ENCODE data around the gene C21orf91. TPM values are rescaled to one million over a fixed set of nuclear protein-coding genes. Genes with fewer than 3 reads are reported as not detected.

The C21orf91 gene
- total RNA-seq, 4 donors from 2014 or later = 10.2 to 14.5 (median 12.3) TPM

DNA sequence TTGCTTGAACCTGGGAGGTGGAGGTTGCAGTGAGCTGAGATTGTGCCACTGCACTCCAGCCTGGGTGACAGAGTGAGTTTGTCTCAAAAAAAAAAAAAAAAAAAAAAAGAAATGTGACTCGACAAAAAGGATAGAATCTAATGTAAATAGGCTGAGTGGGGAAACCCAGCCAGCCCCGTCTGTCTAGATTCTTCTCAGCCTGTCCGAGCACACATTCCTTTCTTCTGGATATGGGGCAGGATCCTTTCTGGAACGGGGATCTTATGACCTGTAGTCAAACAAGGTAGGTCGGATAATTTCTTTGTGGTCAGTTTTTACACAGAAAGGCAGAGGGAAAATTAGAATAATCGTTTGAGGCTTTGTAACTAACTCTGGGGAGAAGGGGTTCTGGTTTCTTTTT, 74.1 kb downstream of the C21orf91 start:
- H3K36me3 ChIP-seq = no peaks in the 10 kb centered on the region
- peaks cover 0 to 5% (median 0%) of the 10 kb centered on the region in 3 donors for H3K9me3 ChIP-seq
- no peak overlapping the region for H3K4me3 ChIP-seq
- ATAC-seq = no peak
- 76 to 93% methylated on average over 4 to 6 of the region's 6 CpGs for WGBS, 2 donors (ENCODE audit: low coverage in 1 of 2)
- no peak for TF ChIP-seq POLR2A (IDR thresholded peaks at IDR 0.05)
- no peak for TF ChIP-seq EP300 (IDR thresholded peaks at IDR 0.05)
- TF ChIP-seq, protein P1, sequence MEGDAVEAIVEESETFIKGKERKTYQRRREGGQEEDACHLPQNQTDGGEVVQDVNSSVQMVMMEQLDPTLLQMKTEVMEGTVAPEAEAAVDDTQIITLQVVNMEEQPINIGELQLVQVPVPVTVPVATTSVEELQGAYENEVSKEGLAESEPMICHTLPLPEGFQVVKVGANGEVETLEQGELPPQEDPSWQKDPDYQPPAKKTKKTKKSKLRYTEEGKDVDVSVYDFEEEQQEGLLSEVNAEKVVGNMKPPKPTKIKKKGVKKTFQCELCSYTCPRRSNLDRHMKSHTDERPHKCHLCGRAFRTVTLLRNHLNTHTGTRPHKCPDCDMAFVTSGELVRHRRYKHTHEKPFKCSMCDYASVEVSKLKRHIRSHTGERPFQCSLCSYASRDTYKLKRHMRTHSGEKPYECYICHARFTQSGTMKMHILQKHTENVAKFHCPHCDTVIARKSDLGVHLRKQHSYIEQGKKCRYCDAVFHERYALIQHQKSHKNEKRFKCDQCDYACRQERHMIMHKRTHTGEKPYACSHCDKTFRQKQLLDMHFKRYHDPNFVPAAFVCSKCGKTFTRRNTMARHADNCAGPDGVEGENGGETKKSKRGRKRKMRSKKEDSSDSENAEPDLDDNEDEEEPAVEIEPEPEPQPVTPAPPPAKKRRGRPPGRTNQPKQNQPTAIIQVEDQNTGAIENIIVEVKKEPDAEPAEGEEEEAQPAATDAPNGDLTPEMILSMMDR (IDR thresholded peaks at IDR 0.05) = no peak
- no peak for TF ChIP-seq POLR2AphosphoS5 (IDR thresholded peaks at IDR 0.05)
- H3K4me1 ChIP-seq = no peaks in the 10 kb centered on the region
- no peak overlapping the region for H3K27ac ChIP-seq
- H3K27me3 ChIP-seq = no peaks in the 10 kb centered on the region

DNA sequence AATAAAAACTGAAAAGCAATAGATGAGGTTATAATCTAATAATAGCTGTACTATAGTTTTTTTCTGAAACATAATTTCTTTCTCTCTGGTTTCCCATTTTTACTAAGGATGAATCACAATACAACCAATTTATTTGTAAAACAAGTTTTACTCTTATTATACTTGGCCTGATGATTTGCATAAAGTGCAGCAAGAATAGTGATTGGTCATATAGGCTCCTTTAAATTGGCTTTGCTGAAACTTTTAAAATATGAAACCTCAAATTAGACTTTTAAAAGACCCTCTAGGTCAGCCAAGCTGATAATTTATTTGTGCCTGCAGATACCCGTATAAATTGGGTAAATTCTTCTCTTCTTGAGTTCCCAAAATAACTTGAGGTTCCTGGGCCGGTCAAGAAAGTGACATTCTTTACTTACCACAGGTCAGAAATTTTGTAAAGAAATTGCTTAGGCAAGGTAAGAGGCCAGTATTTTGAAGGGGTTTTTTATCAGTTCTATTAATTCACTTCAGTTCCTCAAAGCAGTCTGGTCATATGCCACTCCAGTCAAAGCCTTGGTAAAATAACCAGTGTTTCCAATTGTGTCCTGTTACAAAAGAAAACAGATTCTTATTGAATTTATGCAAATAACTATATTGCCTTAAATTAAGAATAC, 76.1 kb downstream of the C21orf91 start:
- no peaks in the 10 kb centered on the region for H3K36me3 ChIP-seq
- H3K9me3 ChIP-seq = no peaks in the 10 kb centered on the region
- no peak for ATAC-seq
- H3K4me3 ChIP-seq = no peak overlapping the region
- no peaks in the 10 kb centered on the region for H3K4me1 ChIP-seq
- 79 to 95% methylated on average over 2 of the region's 2 CpGs for WGBS, 2 donors (ENCODE audit: low coverage in 1 of 2)
- H3K27ac ChIP-seq = no peak overlapping the region
- no peak for TF ChIP-seq POLR2AphosphoS5 (IDR thresholded peaks at IDR 0.05)
- no peak for TF ChIP-seq POLR2A (IDR thresholded peaks at IDR 0.05)
- no peak for TF ChIP-seq EP300 (IDR thresholded peaks at IDR 0.05)
- TF ChIP-seq, protein P1 (IDR thresholded peaks at IDR 0.05) = no peak
- no peaks in the 10 kb centered on the region for H3K27me3 ChIP-seq

DNA sequence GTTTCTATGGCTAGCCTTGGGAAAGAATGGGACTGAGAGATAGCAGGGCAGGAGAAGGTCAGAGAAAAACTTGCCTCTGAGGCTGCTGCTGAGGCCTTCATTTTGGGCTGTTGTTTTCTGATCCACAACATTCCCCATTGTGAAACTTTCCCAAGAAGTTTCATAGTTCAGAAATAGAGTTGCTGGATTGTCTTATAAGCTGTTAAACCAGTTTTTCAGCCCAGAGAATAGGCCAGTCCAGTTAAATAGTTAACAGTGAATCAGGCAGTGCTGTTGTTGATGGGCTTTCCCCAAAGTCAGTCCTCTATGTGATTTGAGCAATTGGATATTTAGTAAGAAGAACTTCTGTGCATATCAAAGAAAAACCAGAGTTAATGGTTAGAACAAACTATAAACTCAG, 77.0 kb downstream of the C21orf91 start:
- no peak for ATAC-seq

More for the DNA sequence above, 77.0 kb downstream of the C21orf91 start:
- TF ChIP-seq POLR2A (IDR thresholded peaks at IDR 0.05) (no peak), EP300 (IDR thresholded peaks at IDR 0.05) (no peak)
- no peak overlapping the region for H3K4me3 ChIP-seq
- no peaks in the 10 kb centered on the region for H3K36me3 ChIP-seq
- H3K27ac ChIP-seq = no peak overlapping the region
- no peaks in the 10 kb centered on the region for H3K4me1 ChIP-seq
- no peaks in the 10 kb centered on the region for H3K9me3 ChIP-seq
- no peaks in the 10 kb centered on the region for H3K27me3 ChIP-seq

Other genes starting within 250 kb of the C21orf91 start
- gene BTG3, start 206.5 kb downstream of the C21orf91 start, total RNA-seq = 10 to 100 TPM; 23.1 to 52.0 (median 38.8) TPM